GM21526 (cell line): ENCODE results near the gene C1QTNF1.

Experiments
- ATAC-seq: cut with Tn5 transposase; IDR thresholded peaks from one replicate; pipeline ENCODE4 v1.9.1; 2021; ENCODE audit warnings: moderate library complexity; ENCODE audit not compliant: unreplicated experiment, low FRiP score

C1QTNF1 gene

DNA sequence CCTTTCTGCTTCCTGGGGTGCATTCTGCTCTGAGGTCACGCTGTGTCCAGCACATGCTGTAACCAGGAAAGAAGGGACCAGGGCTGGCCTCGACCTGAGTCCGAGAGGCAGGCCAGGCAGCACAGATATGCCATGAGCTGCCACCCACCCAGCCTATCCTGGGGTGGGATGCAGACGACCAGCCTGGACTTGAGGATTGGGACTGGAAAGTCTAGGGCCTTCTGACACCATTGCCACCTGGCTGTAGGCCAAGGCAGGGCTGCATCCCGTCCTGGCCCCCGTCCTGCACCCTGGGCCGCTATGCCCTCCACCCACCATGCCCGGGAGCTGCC lies 65.0 kb downstream of the C1QTNF1 start:
- ATAC-seq = no peak

DNA sequence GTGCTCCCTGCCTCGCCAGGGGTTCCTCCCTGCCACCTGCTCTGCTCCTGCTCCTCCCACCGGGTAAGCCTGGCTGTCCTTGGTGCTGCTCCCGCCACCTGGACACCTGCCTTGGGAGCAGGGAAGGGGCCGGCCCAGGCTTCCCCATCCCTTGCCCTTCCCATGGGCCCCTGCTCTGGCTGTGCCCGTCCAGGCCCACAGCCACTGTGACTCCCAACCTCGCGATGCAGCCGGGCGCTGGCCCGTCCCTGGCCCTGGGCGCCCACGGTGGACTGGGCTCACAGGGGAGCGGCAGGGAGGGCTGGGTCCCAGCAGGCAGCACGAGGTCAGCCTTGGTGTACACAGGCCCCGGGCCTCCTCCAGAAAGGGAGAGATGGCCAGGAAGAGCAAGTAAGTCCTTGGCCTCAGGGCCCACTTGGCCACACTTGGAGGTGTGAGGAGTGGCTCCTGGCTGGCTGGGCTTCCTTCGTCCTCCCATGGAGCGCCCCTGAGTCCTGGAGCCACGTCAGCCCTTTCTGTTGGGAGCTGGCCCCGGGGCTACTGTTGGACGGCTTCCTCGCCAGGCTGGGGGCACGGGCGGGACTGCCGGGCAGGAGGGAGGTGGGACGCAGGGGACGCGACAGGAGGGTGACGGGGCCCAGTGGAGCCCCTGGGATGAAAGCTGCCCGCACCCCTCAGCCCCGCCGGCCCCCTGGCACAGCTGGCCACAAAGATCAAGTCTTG lies 65.9 kb downstream of the C1QTNF1 start:
- no peak for ATAC-seq

DNA sequence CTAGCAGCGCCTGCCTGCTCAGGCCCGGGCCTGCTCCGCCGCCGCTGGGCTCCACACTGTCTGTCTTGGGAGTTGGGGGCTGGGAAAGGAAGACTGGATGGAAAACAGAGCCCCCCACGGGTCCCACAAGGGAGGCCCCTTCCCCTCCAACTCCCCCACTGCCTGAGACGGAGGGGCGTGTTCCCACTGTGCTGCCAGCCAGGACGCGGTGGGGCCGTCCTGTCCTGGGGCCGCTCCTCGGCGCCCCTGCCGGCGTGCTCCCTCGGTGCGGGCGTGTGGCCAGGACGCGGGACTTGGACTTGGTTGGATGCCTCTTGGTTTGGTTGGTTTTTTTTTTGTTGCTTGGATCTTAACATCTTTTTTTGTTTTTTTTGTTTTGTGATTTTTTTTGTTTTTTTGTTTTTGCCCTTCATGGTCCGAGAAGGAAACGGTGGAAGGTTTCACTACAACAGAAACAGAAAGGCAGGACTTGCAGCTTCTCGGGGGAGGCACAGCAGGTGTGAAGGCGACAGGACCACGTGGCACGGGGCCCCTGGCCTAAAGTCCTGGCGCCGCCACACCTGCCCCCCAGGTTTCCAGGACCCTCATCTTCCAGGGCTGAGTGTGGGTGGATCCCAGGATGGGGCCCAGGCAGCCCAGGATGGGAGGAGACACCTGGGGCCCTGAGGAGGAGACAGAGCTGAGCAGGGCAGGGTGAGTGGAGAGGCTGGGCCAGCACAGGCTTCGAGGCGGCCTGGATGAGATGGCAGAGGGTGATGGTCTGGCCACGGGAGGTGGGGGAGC lies 66.7 kb downstream of the C1QTNF1 start:
- ATAC-seq = no peak

DNA sequence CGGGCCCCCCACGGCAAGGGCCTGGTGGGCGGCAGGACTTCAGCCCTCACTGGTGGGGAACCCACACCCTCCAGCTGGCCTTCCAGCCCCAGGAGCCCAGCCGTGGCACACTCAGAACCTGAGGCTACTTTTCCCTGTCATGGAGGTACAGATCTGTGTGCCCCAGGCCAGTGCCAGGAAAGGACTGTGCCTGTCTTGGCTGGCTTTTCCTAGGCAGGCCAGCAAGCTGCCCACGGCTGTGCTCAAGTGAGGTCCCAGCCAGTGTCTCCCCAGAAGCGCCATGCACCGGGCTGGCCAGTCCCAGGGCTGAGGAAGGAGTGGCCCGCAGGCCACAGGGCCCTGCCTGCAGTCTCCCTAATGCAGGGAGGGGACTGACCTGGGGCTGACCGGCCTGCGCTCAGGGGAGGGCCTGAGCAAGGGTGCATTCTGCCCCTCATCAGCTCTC lies 67.3 kb downstream of the C1QTNF1 start:
- ATAC-seq = no peak

DNA sequence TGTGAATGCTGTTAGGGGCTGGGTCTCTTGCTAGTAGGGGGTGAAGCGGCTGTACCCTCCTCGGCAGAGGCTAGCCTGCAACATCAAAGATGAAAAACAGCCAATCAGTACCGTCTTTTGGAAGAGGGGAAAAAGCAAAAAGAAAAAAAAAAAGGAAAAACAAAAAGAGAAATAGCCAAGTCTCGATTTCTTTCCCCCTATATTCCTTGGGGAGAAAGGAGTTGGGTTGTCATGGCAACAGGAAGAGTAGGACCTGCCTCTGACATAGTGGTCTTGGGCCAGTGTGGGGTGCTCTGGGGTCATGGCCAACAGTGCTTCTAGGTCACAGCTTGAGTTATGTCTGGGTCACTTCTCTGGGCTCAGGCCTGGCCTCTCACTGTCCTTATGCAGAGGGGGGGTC lies 68.6 kb downstream of the C1QTNF1 start:
- no peak for ATAC-seq

DNA sequence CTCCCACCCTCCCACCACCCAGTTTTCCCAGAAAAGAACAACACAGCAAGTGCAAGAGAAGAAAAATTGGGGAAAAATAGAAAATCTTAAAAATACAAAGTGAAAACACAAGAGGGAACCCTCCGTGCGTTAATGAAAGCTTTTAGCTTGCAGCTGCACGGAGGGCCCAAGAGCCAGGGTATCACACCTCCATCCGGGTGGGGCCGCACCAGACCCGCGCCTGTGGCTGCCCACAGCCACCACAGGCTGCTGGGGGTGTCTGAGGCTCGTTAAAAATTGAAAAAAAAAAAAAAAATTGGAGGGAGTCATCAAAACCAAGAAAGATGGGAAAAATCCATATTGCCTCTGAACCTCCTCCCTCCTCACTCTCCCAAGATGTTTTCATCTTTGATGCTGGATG lies 69.3 kb downstream of the C1QTNF1 start:
- no peak for ATAC-seq

DNA sequence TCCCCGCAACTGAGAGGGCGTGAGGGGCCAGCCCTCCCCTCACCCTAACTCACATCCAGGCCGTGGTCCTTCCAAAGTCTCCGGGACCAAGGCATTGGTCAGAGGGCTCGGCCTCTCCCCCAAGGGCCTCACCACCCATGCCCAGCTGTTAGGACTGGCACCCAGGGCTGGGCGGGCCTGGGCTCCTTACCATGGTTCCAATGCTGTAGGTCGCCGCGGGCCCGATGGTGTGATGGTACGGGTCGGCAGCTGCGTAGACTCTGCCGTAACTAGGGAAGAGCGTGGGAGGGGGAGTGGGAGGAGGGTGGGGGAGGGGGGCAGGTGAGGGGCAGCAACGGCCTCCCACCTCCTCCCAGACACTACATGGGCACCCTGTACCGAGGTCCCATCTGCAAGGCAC lies 70.3 kb downstream of the C1QTNF1 start:
- ATAC-seq = no peak

DNA sequence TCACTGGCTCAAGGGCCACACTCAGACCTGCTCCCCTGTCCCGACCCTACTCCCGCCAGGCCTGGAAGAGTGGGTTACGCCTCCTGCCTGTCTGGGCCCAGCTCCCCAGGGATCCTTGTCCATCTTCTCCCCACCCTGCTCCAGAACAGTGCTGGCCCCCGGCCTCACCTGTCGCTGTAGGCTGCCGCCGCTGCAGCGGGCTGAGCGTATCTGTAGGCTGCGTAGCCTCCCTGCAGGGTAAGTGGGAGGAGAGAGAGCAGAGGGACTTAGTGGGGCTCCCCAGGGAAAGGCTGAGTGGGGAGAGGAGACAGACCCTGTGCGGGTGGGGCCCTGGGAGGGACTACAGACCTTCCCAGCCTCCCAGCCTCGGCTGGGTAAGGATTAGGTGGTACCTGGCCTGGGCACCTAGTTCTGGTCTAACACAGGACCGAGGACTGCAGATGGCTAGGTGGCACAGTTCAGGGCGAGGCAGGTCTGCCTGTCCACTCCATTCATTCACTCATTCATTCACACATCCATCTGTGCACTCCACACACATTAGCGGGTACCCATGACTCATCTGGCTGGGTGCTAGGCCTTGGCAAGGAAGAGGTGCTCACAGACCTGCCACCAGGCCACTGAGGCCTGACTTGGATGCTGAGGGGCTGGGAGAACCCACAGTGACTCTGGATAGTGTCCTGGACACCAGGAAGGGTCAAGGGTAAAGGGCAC lies 71.5 kb downstream of the C1QTNF1 start:
- ATAC-seq = no peak

DNA sequence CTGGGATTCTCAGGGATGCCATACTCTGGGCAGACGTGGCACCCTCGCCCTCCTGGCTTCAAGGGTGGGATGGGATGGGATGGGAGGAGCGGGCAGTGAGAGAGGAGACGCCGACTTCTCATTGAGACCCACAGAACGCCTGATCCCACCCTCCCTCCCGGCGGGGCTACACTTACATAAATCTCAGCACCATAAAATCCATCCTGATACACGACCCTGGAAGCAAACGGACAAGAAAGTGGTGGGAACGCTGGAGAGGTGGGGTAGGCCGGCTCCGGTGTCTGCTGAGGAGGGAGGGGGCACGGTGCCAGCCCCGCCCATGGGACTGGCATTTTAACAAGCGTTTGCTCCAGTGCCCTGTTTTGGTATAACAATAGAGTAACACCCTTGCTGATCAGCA lies 72.5 kb downstream of the C1QTNF1 start:
- ATAC-seq = no peak

DNA sequence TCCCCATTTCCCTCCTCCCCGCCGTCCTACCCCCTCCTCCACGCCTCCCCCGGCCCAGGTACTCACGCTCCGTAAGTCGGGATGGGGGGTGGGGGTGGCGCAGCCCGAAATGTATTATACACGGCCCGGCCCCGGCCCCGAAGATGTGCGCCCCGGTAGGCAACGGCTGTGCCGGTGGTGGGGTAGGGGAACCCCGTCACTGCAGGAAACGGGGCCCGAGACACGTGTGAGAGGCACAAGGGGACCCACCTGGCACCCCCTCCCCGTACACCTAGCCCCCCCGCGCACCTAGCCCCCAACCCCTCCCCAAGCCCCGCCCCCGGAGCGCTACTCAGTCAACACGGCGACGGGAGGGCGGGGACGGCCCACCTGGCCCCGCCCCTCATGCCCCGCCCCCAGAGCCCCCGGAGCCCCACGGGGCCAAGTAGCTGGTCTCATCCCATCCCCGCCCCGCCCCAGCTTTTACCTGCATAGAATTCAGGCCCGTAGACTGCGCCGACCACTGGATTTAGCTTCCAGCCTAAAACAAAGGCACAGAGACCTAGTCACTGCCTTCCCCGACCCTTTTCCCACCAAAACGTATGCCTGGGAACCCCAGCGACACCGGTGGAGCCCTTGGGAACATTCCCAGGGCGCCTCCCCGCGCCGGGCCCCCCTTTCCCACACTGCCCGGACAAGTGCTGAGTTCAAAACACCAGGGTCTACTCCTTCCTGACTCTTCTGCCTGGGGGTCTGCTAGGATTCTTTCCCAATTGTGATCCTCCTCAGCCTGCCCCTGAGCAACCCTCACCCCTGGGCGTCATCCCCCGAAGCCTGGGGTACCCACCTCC lies 73.5 kb downstream of the C1QTNF1 start:
- no peak for ATAC-seq

DNA sequence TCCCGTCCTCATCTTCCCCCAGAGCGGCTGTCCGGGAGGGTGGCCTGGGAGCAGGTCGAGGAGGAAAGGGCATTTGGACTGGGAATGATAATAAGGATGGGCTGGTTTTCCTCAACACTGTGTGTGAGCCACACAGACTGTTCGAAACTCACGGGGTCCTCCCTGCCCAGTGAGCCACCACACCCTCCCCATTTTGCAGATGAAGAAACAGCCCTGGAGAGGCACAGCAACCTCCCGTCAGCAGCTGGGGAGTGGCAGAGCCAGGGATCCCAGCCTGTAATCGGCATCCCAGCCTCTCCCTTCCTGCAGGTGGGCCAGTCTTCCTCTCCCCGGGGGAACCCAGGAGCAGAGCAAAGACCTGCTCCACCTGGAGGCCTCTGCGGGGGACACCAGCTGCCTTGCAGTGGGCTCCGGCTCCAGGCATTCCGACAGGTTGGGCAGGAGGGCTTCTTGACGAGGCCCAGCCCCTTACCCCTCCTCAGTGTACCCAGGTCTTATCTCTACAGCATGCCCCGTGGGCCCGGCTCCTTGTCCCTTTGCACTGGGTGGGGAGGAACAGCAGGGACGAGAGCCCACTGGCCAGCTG lies 74.4 kb downstream of the C1QTNF1 start:
- ATAC-seq = no peak
